GM23248 (cell line): ENCODE results near the gene CLSTN2.

Experiments
- EZH2 ChIP-seq: fragments of 200-600 bp; sonication (generic); IDR thresholded peaks from 2 replicates; pipeline ENCODE4 v1.6.1; 2018; ENCODE audit warnings: antibody characterized with exemption, mild to moderate bottlenecking; ENCODE audit not compliant: insufficient read depth, poor library complexity, severe bottlenecking
- EZH2phosphoT487 ChIP-seq: fragments of 200-600 bp; sonication (generic); IDR thresholded peaks from 2 replicates; pipeline ENCODE4 v1.6.1; 2018; ENCODE audit warnings: antibody characterized with exemption, moderate library complexity, mild to moderate bottlenecking, low read depth; ENCODE audit not compliant: insufficient read depth

DNA sequence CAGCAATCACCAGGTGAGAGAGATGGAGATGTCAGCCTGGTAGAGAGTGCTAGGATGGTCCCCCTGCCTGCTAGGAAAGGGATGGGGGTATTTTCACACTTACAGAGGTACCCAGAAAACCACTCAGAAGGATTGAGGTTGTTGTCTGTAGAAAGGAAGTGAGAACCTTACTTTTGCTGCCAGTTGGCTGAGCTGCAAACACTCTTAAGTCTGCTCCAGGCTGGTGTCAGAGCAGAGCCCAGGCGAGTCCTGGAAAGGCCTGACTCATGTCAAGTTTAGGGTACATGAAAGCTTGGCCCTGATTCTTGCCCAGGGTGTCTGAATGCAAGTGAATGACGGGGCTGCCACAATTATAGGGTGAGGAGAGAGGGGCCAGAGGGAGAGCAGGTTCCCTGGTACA is 528.4 kb downstream of the CLSTN2 start:
- no peak for TF ChIP-seq EZH2
- TF ChIP-seq EZH2phosphoT487 = no peak
